SK-N-SH (cell line): ENCODE results near the gene PRKCB. TPM values are rescaled to one million over a fixed set of nuclear protein-coding genes. Genes with fewer than 3 reads are reported as not detected.

Experiments
- CTCF ChIA-PET: fragments of 300-600, 350-600 bp; formaldehyde crosslinking; extraction: SDS; loops from one replicate; lab custom pipeline; 2021; lab: Yijun Ruan, JAX
- POLR2A ChIA-PET: fragments of 350-600 bp; sonication (Branson Sonifier 250); formaldehyde crosslinking; extraction: SDS; loops from one replicate; lab custom pipeline; 2020; ENCODE audit warnings: antibody characterized with exemption, inconsistent platforms; lab: Yijun Ruan, JAX
- DNase-seq: peaks from one replicate; pipeline ENCODE4 v3.0.0; 2012
- H2AFZ ChIP-seq: fragments of 200-600 bp; sonication (generic); 2 replicates; pipeline ENCODE4 v1.8.1; 2016; ENCODE audit warnings: antibody characterized with exemption, mild to moderate bottlenecking, low read depth
- H3F3A ChIP-seq: fragments of 200-600 bp; sonication (generic); replicated peaks from 2 replicates; pipeline ENCODE3; 2016; ENCODE audit warnings: antibody characterized with exemption, mild to moderate bottlenecking; ENCODE audit not compliant: insufficient read depth
- H3K27ac ChIP-seq, 2 experiments: fragments of 200-500 bp in 1 of 2; fragments of 200-600 bp in 1 of 2; sonication (Bioruptor generic) in 1 of 2; sonication (generic), shearing (Covaris generic) in 1 of 2; 2 replicates each; pipeline versions ENCODE4 v1.5.1 to v1.6.1; 2014 to 2016; ENCODE audit warnings: low read depth in 2 of 2, inconsistent platforms in 1 of 2, low read length in 1 of 2, mild to moderate bottlenecking in 1 of 2, mixed read lengths in 1 of 2
- H3K27me3 ChIP-seq: fragments of 200-600 bp; sonication (generic), shearing (Covaris generic); 2 replicates; pipeline ENCODE4 v1.6.1; 2016; ENCODE audit warnings: mixed run types; ENCODE audit not compliant: insufficient read depth
- H3K36me3 ChIP-seq, 2 experiments: fragments of 200-500 bp in 1 of 2; fragments of 200-600 bp in 1 of 2; sonication (Bioruptor generic) in 1 of 2; sonication (generic) in 1 of 2; replicated peaks in 1 of 2; 2 replicates each; pipeline versions ENCODE3 to v1.5.1; 2014 to 2016; ENCODE audit warnings: low read length in 1 of 2, mild to moderate bottlenecking in 1 of 2; ENCODE audit not compliant: insufficient read depth in 2 of 2, control insufficient read depth in 1 of 2
- H3K4me1 ChIP-seq, 2 experiments: fragments of 200-500 bp in 1 of 2; fragments of 200-600 bp in 1 of 2; sonication (Bioruptor generic) in 1 of 2; sonication (generic), shearing (Covaris generic) in 1 of 2; 2 replicates each; pipeline versions ENCODE4 v1.5.1 to v1.6.1; 2014 to 2016; ENCODE audit warnings: low read depth in 1 of 2, low read length in 1 of 2, mixed run types in 1 of 2; ENCODE audit not compliant: insufficient read depth in 2 of 2, control insufficient read depth in 1 of 2
- H3K4me2 ChIP-seq: fragments of 200-600 bp; sonication (generic), shearing (Covaris generic); 2 replicates; pipeline ENCODE4 v1.6.1; 2017; ENCODE audit warnings: mixed run types
- H3K4me3 ChIP-seq, 2 experiments: fragments of 200-500 bp in 1 of 2; fragments of 200-600 bp in 1 of 2; sonication (Bioruptor generic) in 1 of 2; sonication (generic), shearing (Covaris generic) in 1 of 2; 2 replicates each; pipeline versions ENCODE4 v1.5.1 to v1.8.1; 2014 to 2016; ENCODE audit warnings: low read depth in 2 of 2, inconsistent platforms in 1 of 2, low read length in 1 of 2, mild to moderate bottlenecking in 1 of 2, mixed read lengths in 1 of 2, moderate library complexity in 1 of 2
- H3K79me2 ChIP-seq: fragments of 200-600 bp; sonication (generic); 2 replicates; pipeline ENCODE4 v1.8.1; 2017; ENCODE audit warnings: mild to moderate bottlenecking; ENCODE audit not compliant: insufficient read depth
- H3K9ac ChIP-seq: fragments of 200-600 bp; sonication (generic); 2 replicates; pipeline ENCODE4 v1.6.1; 2017; ENCODE audit warnings: mixed run types
- H3K9me2 ChIP-seq: fragments of 200-600 bp; sonication (generic); 2 replicates; pipeline ENCODE4 v1.6.1; 2017; ENCODE audit warnings: mixed run types
- H3K9me3 ChIP-seq: fragments of 200-600 bp; sonication (generic); 2 replicates; pipeline ENCODE4 v1.6.1; 2017; ENCODE audit warnings: mixed run types, mild to moderate bottlenecking, moderate library complexity
- H4K20me1 ChIP-seq: fragments of 200-600 bp; sonication (generic); 2 replicates; pipeline ENCODE4 v1.6.1; 2017; ENCODE audit warnings: mild to moderate bottlenecking, mixed run types; ENCODE audit not compliant: insufficient read depth
- CHD2 ChIP-seq: fragments of 150-350 bp; IDR thresholded peaks from 2 replicates; pipeline ENCODE4 v1.6.1; 2018; ENCODE audit warnings: low read length; ENCODE audit not compliant: partially characterized antibody
- ELF1 ChIP-seq: IDR thresholded peaks from 2 replicates; pipeline ENCODE4 v1.4.0; 2012
- EZH2phosphoT487 ChIP-seq: fragments of 200-600 bp; sonication (generic); IDR thresholded peaks from 2 replicates; pipeline ENCODE4 v1.6.1; 2017; ENCODE audit warnings: low read depth, mixed run types, mild to moderate bottlenecking, antibody characterized with exemption, moderate library complexity, borderline replicate concordance
- FOXM1 ChIP-seq: IDR thresholded peaks from 2 replicates; pipeline ENCODE4 v1.4.0; 2012; ENCODE audit warnings: low read depth, mild to moderate bottlenecking
- GATA2 ChIP-seq: sonication (generic); formaldehyde crosslinking; IDR thresholded peaks from 2 replicates; pipeline ENCODE4 v1.5.0; 2020; ENCODE audit warnings: mild to moderate bottlenecking, missing genetic modification reagents
- MXI1 ChIP-seq: IDR thresholded peaks from 2 replicates; pipeline ENCODE4 v1.6.1; 2012; ENCODE audit warnings: mild to moderate bottlenecking, low read depth, low read length, improper control_type of control experiment
- NFIC ChIP-seq: IDR thresholded peaks from 2 replicates; pipeline ENCODE4 v1.4.0; 2012; ENCODE audit warnings: borderline replicate concordance
- POLR2AphosphoS5 ChIP-seq: IDR thresholded peaks from 2 replicates; pipeline ENCODE4 v1.6.1; 2012; ENCODE audit warnings: low read depth, low read length
- RAD21 ChIP-seq: IDR thresholded peaks from 2 replicates; pipeline ENCODE4 v1.6.1; 2012; ENCODE audit warnings: mild to moderate bottlenecking, low read length
- RCOR1 ChIP-seq: fragments of 150-350 bp; IDR thresholded peaks from 2 replicates; pipeline ENCODE4 v1.6.1; 2017; ENCODE audit warnings: antibody characterized with exemption, low read length
- RFX5 ChIP-seq: IDR thresholded peaks from 2 replicates; pipeline ENCODE4 v1.6.1; 2012; ENCODE audit warnings: mild to moderate bottlenecking, improper control_type of control experiment, low read length
- SIN3A ChIP-seq: IDR thresholded peaks from 2 replicates; pipeline ENCODE4 v1.6.1; 2012; ENCODE audit warnings: low read depth, mild to moderate bottlenecking, low read length, moderate library complexity, borderline replicate concordance
- SMC3 ChIP-seq: IDR thresholded peaks from 2 replicates; pipeline ENCODE4 v1.6.1; 2012; ENCODE audit warnings: low read depth, low read length, improper control_type of control experiment
- YY1 ChIP-seq: IDR thresholded peaks from 2 replicates; pipeline ENCODE4 v1.4.0; 2012; ENCODE audit warnings: low read depth, mild to moderate bottlenecking
- WGBS: methylation state at CpG from one replicate; pipeline ENCODE4 v1.1.6; 2017; ENCODE audit warnings: low lambda C conversion rate; 5-methylcytosine and 5-hydroxymethylcytosine counted together
- polyA plus RNA-seq, 3 experiments: library from polyadenylated mRNA; depleted of rRNA; stranded (reverse); fragments of >200 nt; gene quantifications; 2 replicates each; pipeline ENCODE4 v1.2.3, GENCODE V29; 2012
- TF ChIP-seq, protein P1 (sequence below): fragments of 200-600 bp; sonication (generic); IDR thresholded peaks from 2 replicates; pipeline ENCODE4 v1.6.1; 2017; ENCODE audit warnings: antibody characterized with exemption, mild to moderate bottlenecking, moderate library complexity
- TF ChIP-seq, protein P2 (sequence below): fragments of 150-350 bp; IDR thresholded peaks from 2 replicates; pipeline ENCODE4 v1.6.1; 2017; ENCODE audit warnings: antibody characterized with exemption, low read length, low read depth, borderline replicate concordance
- TF ChIP-seq, protein P3 (sequence below): IDR thresholded peaks from 2 replicates; pipeline ENCODE4 v1.4.0; 2012; ENCODE audit warnings: low read depth, borderline replicate concordance

PRKCB gene
- polyA plus RNA-seq, 1 of the 3 experiments (the other 2 are of a cell fraction) = 0.12 TPM

DNA sequence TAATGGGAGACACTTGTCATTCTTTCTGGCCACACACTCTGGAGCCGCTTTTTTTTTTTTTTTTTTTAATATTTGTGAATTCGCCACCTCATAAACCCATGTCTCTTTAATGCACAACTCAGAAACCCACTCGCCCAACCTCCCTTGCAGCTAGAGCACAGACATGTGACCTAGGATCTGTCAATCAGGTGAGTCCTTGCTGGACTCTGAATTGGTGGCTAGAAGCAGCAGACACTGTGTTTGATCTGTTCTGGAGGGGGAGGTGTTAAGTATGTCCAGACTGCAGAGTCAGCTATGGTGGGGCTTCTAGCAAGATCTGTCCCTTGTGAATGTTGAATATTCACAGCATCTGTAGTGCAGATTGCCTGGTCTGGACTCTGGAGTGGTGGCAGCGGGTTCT, 112.1 kb downstream of the PRKCB start:
- H3F3A ChIP-seq = no peaks in the 10 kb centered on the region
- no peak overlapping the region for H3K9ac ChIP-seq
- TF ChIP-seq, protein P1, sequence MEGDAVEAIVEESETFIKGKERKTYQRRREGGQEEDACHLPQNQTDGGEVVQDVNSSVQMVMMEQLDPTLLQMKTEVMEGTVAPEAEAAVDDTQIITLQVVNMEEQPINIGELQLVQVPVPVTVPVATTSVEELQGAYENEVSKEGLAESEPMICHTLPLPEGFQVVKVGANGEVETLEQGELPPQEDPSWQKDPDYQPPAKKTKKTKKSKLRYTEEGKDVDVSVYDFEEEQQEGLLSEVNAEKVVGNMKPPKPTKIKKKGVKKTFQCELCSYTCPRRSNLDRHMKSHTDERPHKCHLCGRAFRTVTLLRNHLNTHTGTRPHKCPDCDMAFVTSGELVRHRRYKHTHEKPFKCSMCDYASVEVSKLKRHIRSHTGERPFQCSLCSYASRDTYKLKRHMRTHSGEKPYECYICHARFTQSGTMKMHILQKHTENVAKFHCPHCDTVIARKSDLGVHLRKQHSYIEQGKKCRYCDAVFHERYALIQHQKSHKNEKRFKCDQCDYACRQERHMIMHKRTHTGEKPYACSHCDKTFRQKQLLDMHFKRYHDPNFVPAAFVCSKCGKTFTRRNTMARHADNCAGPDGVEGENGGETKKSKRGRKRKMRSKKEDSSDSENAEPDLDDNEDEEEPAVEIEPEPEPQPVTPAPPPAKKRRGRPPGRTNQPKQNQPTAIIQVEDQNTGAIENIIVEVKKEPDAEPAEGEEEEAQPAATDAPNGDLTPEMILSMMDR = no peak
- no peaks in the 10 kb centered on the region for H4K20me1 ChIP-seq
- no peak overlapping the region for H3K4me2 ChIP-seq
- no peaks in the 10 kb centered on the region for H3K36me3 ChIP-seq
- H3K4me1 ChIP-seq = peaks cover 0 to 10% of the 10 kb centered on the region in 2 experiments; a peak in 2 of 4 replicates
- no peak overlapping the region for H3K4me3 ChIP-seq
- ChIA-PET CTCF (interaction anchor here (1.9 kb wide), 1 partner anchor 63 kb away, joined by 6 read pairs; no protein-coding TSS in a partner anchor), POLR2A (interaction anchor here (0.6 kb wide), 1 partner anchor 1094 kb away, joined by 3 read pairs; no protein-coding TSS in a partner anchor)
- H3K9me2 ChIP-seq = no peaks in the 10 kb centered on the region
- 26% methylated on average over 4 of the region's 4 CpGs for WGBS
- no peak overlapping the region for H3K27ac ChIP-seq
- no peak for DNase-seq
- H3K9me3 ChIP-seq = no peaks in the 10 kb centered on the region
- H3K27me3 ChIP-seq = no peaks in the 10 kb centered on the region
- H2AFZ ChIP-seq = no peak overlapping the region
- H3K79me2 ChIP-seq = no peaks in the 10 kb centered on the region

DNA sequence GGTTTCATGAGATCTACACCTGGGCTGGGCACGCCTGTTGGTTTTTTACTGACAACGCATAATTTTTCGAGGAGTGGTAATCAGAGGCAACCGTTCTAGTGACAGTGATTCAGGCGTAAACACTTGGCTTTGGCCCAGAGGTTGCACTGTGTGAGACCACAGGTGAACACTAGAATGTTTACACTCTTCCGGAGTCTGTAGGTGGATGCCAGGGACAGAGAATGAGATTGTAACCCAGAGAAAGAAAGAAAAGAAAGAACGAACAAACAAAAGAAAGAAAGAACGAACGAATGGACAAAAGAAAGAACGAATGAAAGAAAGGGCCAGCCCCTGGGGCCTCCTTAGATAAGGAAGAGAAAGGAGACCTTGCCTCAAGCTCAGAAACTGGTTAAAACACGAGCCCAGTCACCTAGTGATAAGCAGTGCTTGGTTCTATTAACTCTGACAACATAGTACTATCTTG, 113.2 kb downstream of the PRKCB start:
- H3K27ac ChIP-seq = no peak overlapping the region
- H3K27me3 ChIP-seq = no peaks in the 10 kb centered on the region
- no peak for TF ChIP-seq NFIC
- no peak for TF ChIP-seq EZH2phosphoT487
- TF ChIP-seq GATA2 = no peak
- TF ChIP-seq CHD2 = no peak
- TF ChIP-seq, all 33 proteins: peak for 0
- POLR2A ChIA-PET = no interaction called here
- Histone ChIP-seq H3K79me2 (no peaks in the 10 kb centered on the region), H3K4me2 (no peak overlapping the region), H3K9ac (no peak overlapping the region), H3K4me1 (peaks cover 0 to 8% of the 10 kb centered on the region in 2 experiments; a peak in 2 of 4 replicates), H3K4me3 (no peak overlapping the region), H3K36me3 (no peaks in the 10 kb centered on the region), H2AFZ (no peak overlapping the region), H3F3A (no peaks in the 10 kb centered on the region), H3K9me2 (no peaks in the 10 kb centered on the region), H3K9me3 (no peaks in the 10 kb centered on the region), H4K20me1 (no peaks in the 10 kb centered on the region)
- DNase-seq = no peak
- CTCF ChIA-PET = no interaction called here
- WGBS = 46% methylated on average over 11 of the region's 11 CpGs

DNA sequence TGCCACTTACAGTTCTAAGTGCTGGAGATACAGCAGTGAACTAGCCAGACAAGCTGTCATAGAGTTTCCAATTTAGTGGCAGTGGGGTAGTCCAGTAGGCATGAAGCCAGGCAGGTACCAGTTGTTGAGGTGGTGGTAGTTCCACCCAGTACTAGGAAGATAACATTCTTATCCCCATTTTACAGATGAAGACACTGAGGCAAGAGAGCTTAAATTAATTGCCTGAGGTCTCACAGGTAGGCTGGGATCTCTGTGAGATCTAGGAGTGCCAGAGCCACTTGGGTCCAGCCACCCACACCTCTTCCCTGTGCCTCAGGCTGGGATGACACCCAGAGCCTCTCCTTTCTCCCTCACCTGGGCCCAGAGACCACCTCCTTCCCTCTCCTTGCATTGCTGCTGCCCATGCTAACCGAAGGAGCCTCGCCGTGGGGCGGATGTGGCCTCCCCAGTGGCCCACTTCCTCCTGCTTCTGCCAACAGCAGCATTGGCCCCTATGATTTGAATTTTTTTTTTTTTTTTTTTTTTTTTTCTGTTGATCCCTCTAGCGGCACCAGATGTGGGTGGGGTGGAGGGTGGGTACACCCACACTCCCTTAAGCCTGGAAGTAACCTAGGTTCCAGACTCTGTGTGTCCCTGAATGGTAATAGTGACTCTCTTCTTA, 114.0 kb downstream of the PRKCB start:
- Histone ChIP-seq H3K27me3 (no peaks in the 10 kb centered on the region), H3K9me3 (no peaks in the 10 kb centered on the region), H2AFZ (no peak overlapping the region), H3K36me3 (no peaks in the 10 kb centered on the region), H3K27ac (no peak overlapping the region), H3F3A (no peaks in the 10 kb centered on the region), H3K79me2 (no peaks in the 10 kb centered on the region), H3K4me3 (no peak overlapping the region), H3K4me1 (peaks cover 0 to 3% of the 10 kb centered on the region in 2 experiments; a peak in 2 of 4 replicates), H3K9me2 (no peaks in the 10 kb centered on the region), H4K20me1 (no peaks in the 10 kb centered on the region), H3K4me2 (no peak overlapping the region), H3K9ac (no peak overlapping the region)
- no peak for DNase-seq
- 73% methylated on average over 5 of the region's 5 CpGs for WGBS
- POLR2A ChIA-PET = no interaction called here
- CTCF ChIA-PET = no interaction called here
- TF ChIP-seq SIN3A (no peak), RAD21 (no peak), YY1 (no peak), RFX5 (no peak), ELF1 (no peak), SMC3 (no peak), RCOR1 (no peak), EZH2phosphoT487 (no peak), GATA2 (no peak), MXI1 (no peak), POLR2AphosphoS5 (no peak), FOXM1 (no peak)
- TF ChIP-seq, protein P2, sequence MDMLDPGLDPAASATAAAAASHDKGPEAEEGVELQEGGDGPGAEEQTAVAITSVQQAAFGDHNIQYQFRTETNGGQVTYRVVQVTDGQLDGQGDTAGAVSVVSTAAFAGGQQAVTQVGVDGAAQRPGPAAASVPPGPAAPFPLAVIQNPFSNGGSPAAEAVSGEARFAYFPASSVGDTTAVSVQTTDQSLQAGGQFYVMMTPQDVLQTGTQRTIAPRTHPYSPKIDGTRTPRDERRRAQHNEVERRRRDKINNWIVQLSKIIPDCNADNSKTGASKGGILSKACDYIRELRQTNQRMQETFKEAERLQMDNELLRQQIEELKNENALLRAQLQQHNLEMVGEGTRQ = no peak
- TF ChIP-seq, protein P3, sequence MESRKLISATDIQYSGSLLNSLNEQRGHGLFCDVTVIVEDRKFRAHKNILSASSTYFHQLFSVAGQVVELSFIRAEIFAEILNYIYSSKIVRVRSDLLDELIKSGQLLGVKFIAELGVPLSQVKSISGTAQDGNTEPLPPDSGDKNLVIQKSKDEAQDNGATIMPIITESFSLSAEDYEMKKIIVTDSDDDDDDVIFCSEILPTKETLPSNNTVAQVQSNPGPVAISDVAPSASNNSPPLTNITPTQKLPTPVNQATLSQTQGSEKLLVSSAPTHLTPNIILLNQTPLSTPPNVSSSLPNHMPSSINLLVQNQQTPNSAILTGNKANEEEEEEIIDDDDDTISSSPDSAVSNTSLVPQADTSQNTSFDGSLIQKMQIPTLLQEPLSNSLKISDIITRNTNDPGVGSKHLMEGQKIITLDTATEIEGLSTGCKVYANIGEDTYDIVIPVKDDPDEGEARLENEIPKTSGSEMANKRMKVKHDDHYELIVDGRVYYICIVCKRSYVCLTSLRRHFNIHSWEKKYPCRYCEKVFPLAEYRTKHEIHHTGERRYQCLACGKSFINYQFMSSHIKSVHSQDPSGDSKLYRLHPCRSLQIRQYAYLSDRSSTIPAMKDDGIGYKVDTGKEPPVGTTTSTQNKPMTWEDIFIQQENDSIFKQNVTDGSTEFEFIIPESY = no peak
